Measurements from ENCODE around the gene PCDHGA6. TPM values are rescaled to one million over a fixed set of nuclear protein-coding genes. Genes with fewer than 3 reads are reported as not detected.

PCDHGA6 gene
- total RNA-seq, 1 experiment from 2014 or later: 0.07 TPM

DNA sequence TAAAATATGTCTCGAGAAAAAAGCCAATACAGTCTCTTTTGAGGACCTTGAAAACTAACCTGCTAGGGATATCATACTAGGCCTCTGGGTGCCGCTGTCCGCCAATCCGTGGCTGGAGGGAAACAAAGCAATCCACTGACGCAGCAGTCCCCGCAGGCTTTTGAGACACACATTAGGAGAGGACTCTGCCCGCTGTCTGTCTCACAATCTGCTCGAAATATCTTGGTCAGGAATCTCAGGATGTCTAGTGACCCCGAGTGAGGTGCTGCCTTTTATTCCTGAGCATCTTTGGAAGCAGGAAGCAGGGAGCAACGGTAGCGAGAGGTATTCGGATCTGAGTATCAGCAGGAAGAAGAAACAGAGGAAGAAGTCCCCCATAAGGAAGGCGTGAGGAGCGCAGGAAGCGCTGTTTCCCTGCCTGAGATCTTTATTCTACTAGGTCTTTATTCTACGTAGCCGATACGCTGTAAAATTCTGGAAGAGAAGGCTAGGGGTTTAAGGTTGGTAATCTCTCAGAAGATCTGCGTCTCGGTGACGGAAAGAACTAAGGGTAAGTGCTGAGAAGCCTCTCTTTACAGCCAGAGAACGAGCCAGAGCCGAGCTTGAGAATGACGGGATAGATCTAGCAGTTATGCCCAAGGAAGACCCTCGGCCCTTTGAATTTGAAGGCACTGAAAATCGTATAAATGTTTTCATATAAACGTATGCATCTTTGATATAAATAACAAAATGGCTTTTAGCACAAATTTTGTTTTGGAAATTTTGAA, 47.4 kb upstream of the PCDHGA6 start:
- Histone ChIP-seq H3K4me1 (ENCODE audit: control insufficient read depth in 1 of 2, insufficient read depth in 2 of 2, low read length in 2 of 2) (peaks cover 0 to 2% of the 10 kb centered on the region in 2 experiments; a peak in 1 of 4 replicates), H3K9ac (ENCODE audit: low read length) (no peak overlapping the region), H4K20me1 (ENCODE audit: insufficient read depth) (no peaks in the 10 kb centered on the region), H3K4me2 (ENCODE audit: low read length) (no peak overlapping the region), H3K9me3 (ENCODE audit: control insufficient read depth in 1 of 2, insufficient read depth in 1 of 2, low read depth in 1 of 2, low read length in 2 of 2) (peaks cover 0 to 4% of the 10 kb centered on the region in 2 experiments; a peak in 2 of 4 replicates), H3K4me3 (replicated peaks in 1 of 2; ENCODE audit: low read depth in 1 of 2, low read length in 2 of 2) (no peak overlapping the region), H3K9me2 (ENCODE audit: insufficient read depth) (no peaks in the 10 kb centered on the region), H3K36me3 (ENCODE audit: control insufficient read depth in 1 of 2, insufficient read depth in 2 of 2, low read length in 2 of 2) (no peaks in the 10 kb centered on the region), H3K27me3 (ENCODE audit: insufficient read depth, low read length) (no peaks in the 10 kb centered on the region), H2AFZ (ENCODE audit: low read depth, low read length, poor library complexity, severe bottlenecking) (no peak overlapping the region), H3K79me2 (ENCODE audit: insufficient read depth, low read length) (no peaks in the 10 kb centered on the region), H3K27ac (ENCODE audit: low read depth, low read length) (no peak overlapping the region)
- CTCF ChIA-PET: no interaction called here
- intact Hi-C loops (cut with micrococcal nuclease): no loop called here
- TF ChIP-seq TCF7L2 (IDR thresholded peaks at IDR 0.05; ENCODE audit: borderline replicate concordance, extremely low read depth, insufficient read depth, insufficient read length) (no peak), YY1 (IDR thresholded peaks at IDR 0.05; ENCODE audit: extremely low read depth, insufficient replicate concordance, low read depth, low read length) (no peak), MAX (IDR thresholded peaks at IDR 0.05) (no peak), SIN3A (IDR thresholded peaks at IDR 0.05; ENCODE audit: low read depth) (no peak), SRF (IDR thresholded peaks at IDR 0.05; ENCODE audit: low read depth) (no peak), REST (IDR thresholded peaks at IDR 0.05; ENCODE audit: low read depth) (no peak), SP1 (IDR thresholded peaks at IDR 0.05; ENCODE audit: low read depth) (no peak), FOSL1 (IDR thresholded peaks at IDR 0.05; ENCODE audit: low read depth) (no peak), CBX3 (IDR thresholded peaks at IDR 0.05; ENCODE audit: low read depth) (no peak), ELF1 (IDR thresholded peaks at IDR 0.05; ENCODE audit: borderline replicate concordance, low read depth) (no peak), JUND (IDR thresholded peaks at IDR 0.05) (no peak)
- POLR2A ChIA-PET: no interaction called here
- DNase-seq (ENCODE audit: low read depth, low spot score): no peak
- RAD21 ChIA-PET (ENCODE audit: low non-redundant PET in 1 of 2, low total read pairs in 2 of 2, uncharacterized antibody in 2 of 2, unreplicated experiment in 2 of 2): no interaction called here
- no peak for ATAC-seq
- BruUV-seq (replicated peaks): no TSS peak
